ENCODE measurements around the gene NWD2.

Gene NWD2

DNA sequence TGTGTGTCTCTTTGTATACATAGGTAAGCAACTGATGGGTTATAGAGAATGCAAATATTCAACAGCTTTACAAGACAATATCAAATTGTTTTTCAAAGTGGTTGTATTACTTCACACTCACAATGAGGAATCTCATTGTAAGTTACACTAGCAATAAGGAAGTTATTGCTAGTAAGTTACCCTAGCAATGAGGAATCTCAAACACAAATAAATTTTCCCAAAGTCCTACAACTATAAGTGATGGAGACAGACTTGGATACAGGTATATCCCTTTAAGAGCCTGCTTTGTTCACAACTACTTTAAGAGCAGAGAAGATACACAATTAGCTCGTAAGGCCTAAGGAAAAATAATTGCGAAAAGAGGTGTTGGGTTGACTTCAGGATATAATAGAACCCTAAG is 28.3 kb upstream of the NWD2 start:
- no peaks in the 10 kb centered on the region for H3K36me3 ChIP-seq (ENCODE audit: insufficient read depth, low read length)
- no peak overlapping the region for H2AFZ ChIP-seq (ENCODE audit: low read length)
- no peaks in the 10 kb centered on the region for H3K9me2 ChIP-seq (replicated peaks; ENCODE audit: low read depth, low read length)
- H3K9ac ChIP-seq (ENCODE audit: low read depth, low read length, poor library complexity, severe bottlenecking) = no peak overlapping the region
- H4K20me1 ChIP-seq (ENCODE audit: insufficient read depth, low read length, poor library complexity, severe bottlenecking) = no peaks in the 10 kb centered on the region
- no peak for TF ChIP-seq EZH2phosphoT487 (IDR thresholded peaks at IDR 0.05; ENCODE audit: borderline replicate concordance)
- TF ChIP-seq, protein P1, sequence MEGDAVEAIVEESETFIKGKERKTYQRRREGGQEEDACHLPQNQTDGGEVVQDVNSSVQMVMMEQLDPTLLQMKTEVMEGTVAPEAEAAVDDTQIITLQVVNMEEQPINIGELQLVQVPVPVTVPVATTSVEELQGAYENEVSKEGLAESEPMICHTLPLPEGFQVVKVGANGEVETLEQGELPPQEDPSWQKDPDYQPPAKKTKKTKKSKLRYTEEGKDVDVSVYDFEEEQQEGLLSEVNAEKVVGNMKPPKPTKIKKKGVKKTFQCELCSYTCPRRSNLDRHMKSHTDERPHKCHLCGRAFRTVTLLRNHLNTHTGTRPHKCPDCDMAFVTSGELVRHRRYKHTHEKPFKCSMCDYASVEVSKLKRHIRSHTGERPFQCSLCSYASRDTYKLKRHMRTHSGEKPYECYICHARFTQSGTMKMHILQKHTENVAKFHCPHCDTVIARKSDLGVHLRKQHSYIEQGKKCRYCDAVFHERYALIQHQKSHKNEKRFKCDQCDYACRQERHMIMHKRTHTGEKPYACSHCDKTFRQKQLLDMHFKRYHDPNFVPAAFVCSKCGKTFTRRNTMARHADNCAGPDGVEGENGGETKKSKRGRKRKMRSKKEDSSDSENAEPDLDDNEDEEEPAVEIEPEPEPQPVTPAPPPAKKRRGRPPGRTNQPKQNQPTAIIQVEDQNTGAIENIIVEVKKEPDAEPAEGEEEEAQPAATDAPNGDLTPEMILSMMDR (conservative IDR thresholded peaks at IDR 0.05; ENCODE audit: low read length) = no peak
- H3K9me3 ChIP-seq (ENCODE audit: insufficient read depth, low read depth, low read length) = no peaks in the 10 kb centered on the region
- no peaks in the 10 kb centered on the region for H3K4me1 ChIP-seq (ENCODE audit: insufficient read depth, low read length, poor library complexity, severe bottlenecking)
- no peaks in the 10 kb centered on the region for H3K27me3 ChIP-seq (ENCODE audit: insufficient read depth, low read length, poor library complexity, severe bottlenecking)
- H3K4me3 ChIP-seq (ENCODE audit: low read length, poor library complexity, severe bottlenecking) = no peak overlapping the region
- no peaks in the 10 kb centered on the region for H3F3A ChIP-seq (ENCODE audit: low read depth)
- H3K4me2 ChIP-seq (ENCODE audit: low read depth, low read length, poor library complexity, severe bottlenecking) = no peak overlapping the region
- H3K79me2 ChIP-seq (ENCODE audit: insufficient read depth, low read length) = no peaks in the 10 kb centered on the region

DNA sequence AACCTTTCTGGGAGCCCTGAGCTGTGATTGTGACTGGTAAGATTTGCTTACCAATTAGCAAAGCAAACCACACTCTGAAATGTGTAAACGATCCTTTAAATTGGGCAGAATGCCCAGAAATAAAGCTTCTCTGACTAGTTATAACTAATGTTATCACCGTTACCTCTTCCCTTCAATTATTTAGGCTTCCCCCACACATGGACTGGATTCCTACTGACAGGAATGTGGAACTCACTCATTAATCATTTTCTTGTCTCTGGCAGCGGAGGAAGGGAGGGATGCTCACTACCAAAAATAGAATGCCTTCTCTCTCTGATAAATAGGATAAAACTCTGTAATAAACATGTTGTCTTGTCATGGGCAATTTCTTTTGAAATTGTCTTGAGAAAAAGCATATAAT is 25.3 kb upstream of the NWD2 start:
- H3K9ac ChIP-seq (ENCODE audit: low read depth, low read length, poor library complexity, severe bottlenecking) = no peak overlapping the region
- no peaks in the 10 kb centered on the region for H4K20me1 ChIP-seq (ENCODE audit: insufficient read depth, low read length, poor library complexity, severe bottlenecking)
- no peak overlapping the region for H3K4me2 ChIP-seq (ENCODE audit: low read depth, low read length, poor library complexity, severe bottlenecking)
- no peak for TF ChIP-seq EZH2phosphoT487 (IDR thresholded peaks at IDR 0.05; ENCODE audit: borderline replicate concordance)
- H3K79me2 ChIP-seq (ENCODE audit: insufficient read depth, low read length) = no peaks in the 10 kb centered on the region
- no peak overlapping the region for H2AFZ ChIP-seq (ENCODE audit: low read length)
- no peaks in the 10 kb centered on the region for H3K9me3 ChIP-seq (ENCODE audit: insufficient read depth, low read depth, low read length)
- no peaks in the 10 kb centered on the region for H3F3A ChIP-seq (ENCODE audit: low read depth)
- H3K9me2 ChIP-seq (replicated peaks; ENCODE audit: low read depth, low read length) = no peaks in the 10 kb centered on the region
- no peaks in the 10 kb centered on the region for H3K27me3 ChIP-seq (ENCODE audit: insufficient read depth, low read length, poor library complexity, severe bottlenecking)
- H3K36me3 ChIP-seq (ENCODE audit: insufficient read depth, low read length) = no peaks in the 10 kb centered on the region
- no peak overlapping the region for H3K4me3 ChIP-seq (ENCODE audit: low read length, poor library complexity, severe bottlenecking)
- no peaks in the 10 kb centered on the region for H3K4me1 ChIP-seq (ENCODE audit: insufficient read depth, low read length, poor library complexity, severe bottlenecking)

DNA sequence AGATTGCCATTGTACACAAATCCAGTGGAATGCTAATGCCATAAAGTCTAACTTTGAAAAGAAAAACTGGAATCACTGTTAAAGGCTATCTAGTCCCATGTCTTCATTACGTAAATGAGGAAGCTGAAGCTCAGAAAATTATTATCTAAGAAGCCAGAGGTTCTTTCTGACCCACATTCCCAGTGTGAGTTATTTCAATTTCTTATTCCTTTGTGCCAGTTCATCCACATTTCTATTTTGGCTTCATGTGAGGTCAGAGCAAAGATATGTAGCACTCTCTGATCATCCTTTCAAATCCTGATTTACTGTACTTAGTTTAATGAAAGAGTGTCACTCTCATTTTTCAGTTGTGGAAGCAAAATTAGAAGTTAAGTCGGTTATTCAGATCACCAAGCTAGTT is 24.6 kb upstream of the NWD2 start:
- Histone ChIP-seq H3K79me2 (ENCODE audit: insufficient read depth, low read length) (no peaks in the 10 kb centered on the region), H4K20me1 (ENCODE audit: insufficient read depth, low read length, poor library complexity, severe bottlenecking) (no peaks in the 10 kb centered on the region), H3F3A (ENCODE audit: low read depth) (no peaks in the 10 kb centered on the region), H3K4me2 (ENCODE audit: low read depth, low read length, poor library complexity, severe bottlenecking) (no peak overlapping the region), H3K36me3 (ENCODE audit: insufficient read depth, low read length) (no peaks in the 10 kb centered on the region), H3K4me1 (ENCODE audit: insufficient read depth, low read length, poor library complexity, severe bottlenecking) (no peaks in the 10 kb centered on the region), H3K4me3 (ENCODE audit: low read length, poor library complexity, severe bottlenecking) (no peak overlapping the region), H3K9me3 (ENCODE audit: insufficient read depth, low read depth, low read length) (no peaks in the 10 kb centered on the region), H3K9me2 (replicated peaks; ENCODE audit: low read depth, low read length) (no peaks in the 10 kb centered on the region), H3K27me3 (ENCODE audit: insufficient read depth, low read length, poor library complexity, severe bottlenecking) (no peaks in the 10 kb centered on the region), H3K9ac (ENCODE audit: low read depth, low read length, poor library complexity, severe bottlenecking) (no peak overlapping the region), H2AFZ (ENCODE audit: low read length) (no peak overlapping the region)
- no peak for TF ChIP-seq EZH2phosphoT487 (IDR thresholded peaks at IDR 0.05; ENCODE audit: borderline replicate concordance)
- TF ChIP-seq, protein P1 (conservative IDR thresholded peaks at IDR 0.05; ENCODE audit: low read length) = no peak

DNA sequence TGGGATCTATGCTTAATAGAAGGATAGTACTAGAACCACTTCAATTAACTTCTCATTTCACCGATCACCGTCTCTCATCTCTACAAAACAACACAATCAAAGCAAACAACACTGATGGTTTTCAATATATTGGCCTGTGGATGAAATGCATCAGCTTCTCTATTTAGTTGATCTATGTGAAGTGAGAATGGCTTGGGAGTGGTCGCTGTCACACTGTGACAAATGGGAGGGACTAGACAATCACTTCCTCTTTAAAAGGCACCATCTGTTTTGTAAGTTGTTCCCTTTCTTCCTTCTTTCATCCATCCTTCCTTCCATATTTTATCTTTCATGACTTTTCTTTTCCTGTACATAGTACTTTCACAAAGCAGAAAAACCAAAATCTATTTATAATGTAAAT is 23.9 kb upstream of the NWD2 start:
- no peaks in the 10 kb centered on the region for H3F3A ChIP-seq (ENCODE audit: low read depth)
- no peaks in the 10 kb centered on the region for H3K9me2 ChIP-seq (replicated peaks; ENCODE audit: low read depth, low read length)
- no peaks in the 10 kb centered on the region for H4K20me1 ChIP-seq (ENCODE audit: insufficient read depth, low read length, poor library complexity, severe bottlenecking)
- no peak overlapping the region for H3K4me3 ChIP-seq (ENCODE audit: low read length, poor library complexity, severe bottlenecking)
- TF ChIP-seq, protein P1 (conservative IDR thresholded peaks at IDR 0.05; ENCODE audit: low read length) = no peak
- no peak for TF ChIP-seq EZH2phosphoT487 (IDR thresholded peaks at IDR 0.05; ENCODE audit: borderline replicate concordance)
- no peaks in the 10 kb centered on the region for H3K27me3 ChIP-seq (ENCODE audit: insufficient read depth, low read length, poor library complexity, severe bottlenecking)
- no peaks in the 10 kb centered on the region for H3K4me1 ChIP-seq (ENCODE audit: insufficient read depth, low read length, poor library complexity, severe bottlenecking)
- no peak overlapping the region for H3K4me2 ChIP-seq (ENCODE audit: low read depth, low read length, poor library complexity, severe bottlenecking)
- H3K9ac ChIP-seq (ENCODE audit: low read depth, low read length, poor library complexity, severe bottlenecking) = no peak overlapping the region
- no peaks in the 10 kb centered on the region for H3K36me3 ChIP-seq (ENCODE audit: insufficient read depth, low read length)
- H3K9me3 ChIP-seq (ENCODE audit: insufficient read depth, low read depth, low read length) = no peaks in the 10 kb centered on the region
- H3K79me2 ChIP-seq (ENCODE audit: insufficient read depth, low read length) = no peaks in the 10 kb centered on the region
- H2AFZ ChIP-seq (ENCODE audit: low read length) = no peak overlapping the region
